Activated CD8-positive, alpha-beta memory T cell treated with anti-CD3 and anti-CD28 coated beads for 24 hours (primary cell): ENCODE measurements around the gene NT5DC3.

Experiments used
- DNase-seq: peaks from one replicate; pipeline ENCODE4 v3.0.0-alpha.2; 2020

NT5DC3 gene

GRCh38 chr12:103778781-103779180 is 62.3 kb downstream of the NT5DC3 start:
- DNase-seq, result no peak

- no peak for DNase-seq
These were observed 66.0 kb downstream of the NT5DC3 start for GRCh38 chr12:103774977-103775560.

GRCh38 chr12:103773109-103773910 is 67.7 kb downstream of the NT5DC3 start:
- no peak for DNase-seq

GRCh38 chr12:103772367-103773108 is 68.5 kb downstream of the NT5DC3 start:
- DNase-seq, result no peak

DNA sequence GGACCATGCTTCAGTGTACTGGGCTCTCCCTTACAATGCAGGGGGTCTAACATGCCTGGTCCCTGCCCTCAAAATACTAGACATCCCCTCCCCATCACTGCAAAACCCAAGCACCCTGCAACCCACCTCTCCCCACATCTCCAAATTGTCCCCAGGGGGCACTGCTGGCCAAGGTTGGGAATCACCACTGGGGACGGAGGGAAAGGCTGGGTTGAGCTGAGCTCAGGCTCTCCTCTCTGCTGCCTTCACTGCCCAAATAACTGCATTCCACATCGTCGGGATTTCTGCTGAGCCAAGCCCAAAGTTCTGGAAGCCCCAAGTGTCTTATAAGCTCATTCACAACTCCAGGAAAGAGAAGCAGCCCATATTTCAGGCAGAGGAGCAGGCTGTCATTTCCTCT is 69.6 kb downstream of the NT5DC3 start:
- no peak for DNase-seq

GRCh38 chr12:103769240-103769945 is 71.6 kb downstream of the NT5DC3 start:
- DNase-seq, result no peak

- no peak for DNase-seq
These were observed 72.4 kb downstream of the NT5DC3 start for GRCh38 chr12:103768467-103769123.

GRCh38 chr12:103766028-103766427 is 75.0 kb downstream of the NT5DC3 start:
- DNase-seq, result no peak

- no peak for DNase-seq
These were observed 75.7 kb downstream of the NT5DC3 start for GRCh38 chr12:103765322-103765721.

DNA sequence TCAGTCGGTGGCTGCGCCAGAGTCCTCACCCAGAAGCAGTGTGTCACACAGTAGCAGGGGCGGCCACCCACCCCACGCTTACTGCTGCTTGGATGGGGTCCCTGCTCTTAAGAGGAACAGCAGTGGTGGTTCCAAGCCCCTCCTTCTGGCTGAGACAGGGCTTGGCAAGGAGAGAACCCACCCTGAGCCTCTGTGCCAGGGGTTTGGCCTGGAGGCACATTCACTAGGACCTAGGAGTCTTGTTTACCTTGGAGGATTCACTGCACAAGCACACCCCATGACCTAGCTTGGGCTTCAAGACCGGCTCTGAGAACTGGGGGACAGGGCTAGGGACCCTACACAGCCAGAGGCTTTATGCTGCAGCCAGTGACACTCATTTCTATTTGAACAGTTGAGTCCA is 78.6 kb downstream of the NT5DC3 start:
- DNase-seq, result no peak

GRCh38 chr12:103758310-103759089 is 82.5 kb downstream of the NT5DC3 start:
- no peak for DNase-seq

- no peak for DNase-seq
These were observed 83.8 kb downstream of the NT5DC3 start for GRCh38 chr12:103757248-103757647.

- DNase-seq, result no peak
These were observed 84.6 kb downstream of the NT5DC3 start for GRCh38 chr12:103756443-103756842.

GRCh38 chr12:103755425-103755824 is 85.6 kb downstream of the NT5DC3 start:
- no peak for DNase-seq

DNA sequence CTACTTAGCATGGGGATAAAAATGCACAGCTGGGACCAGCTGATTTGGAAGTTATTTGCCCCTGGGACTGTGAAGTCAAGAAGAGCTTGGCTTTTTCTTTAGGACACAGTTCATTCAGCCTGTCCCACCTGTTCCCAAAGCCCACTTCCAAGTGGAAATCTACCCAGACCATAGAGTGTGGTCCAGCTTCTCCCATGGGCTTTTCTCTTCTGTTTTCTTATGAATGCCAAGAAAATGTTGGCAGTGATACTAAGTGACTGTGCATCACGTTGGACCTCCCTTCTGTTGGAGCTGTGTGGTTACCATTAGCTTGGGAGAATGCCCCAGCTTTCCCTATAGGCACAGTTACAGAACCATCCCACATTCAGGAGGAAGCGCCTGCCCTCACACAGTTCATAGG is 89.4 kb downstream of the NT5DC3 start:
- DNase-seq, result no peak

DNA sequence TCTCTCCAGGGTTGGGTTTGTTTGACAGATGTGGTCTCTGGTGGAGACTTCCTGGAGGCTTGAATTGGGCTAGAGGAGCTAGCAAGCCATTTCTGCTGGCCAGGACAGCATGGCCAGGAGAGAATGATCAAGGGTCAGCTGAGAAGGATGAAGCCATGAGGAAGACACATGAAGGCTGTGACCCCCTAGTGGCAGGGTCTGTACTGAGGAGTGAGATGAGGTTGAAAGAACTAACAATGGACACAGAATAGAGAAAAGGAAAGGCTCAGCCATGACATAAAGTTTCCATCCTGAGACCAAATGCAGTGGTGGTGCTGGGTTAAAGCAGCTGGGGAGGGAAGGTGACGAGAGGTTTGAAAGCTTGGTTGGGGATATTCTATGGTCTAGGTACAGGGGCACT is 89.9 kb downstream of the NT5DC3 start:
- DNase-seq, result no peak

DNA sequence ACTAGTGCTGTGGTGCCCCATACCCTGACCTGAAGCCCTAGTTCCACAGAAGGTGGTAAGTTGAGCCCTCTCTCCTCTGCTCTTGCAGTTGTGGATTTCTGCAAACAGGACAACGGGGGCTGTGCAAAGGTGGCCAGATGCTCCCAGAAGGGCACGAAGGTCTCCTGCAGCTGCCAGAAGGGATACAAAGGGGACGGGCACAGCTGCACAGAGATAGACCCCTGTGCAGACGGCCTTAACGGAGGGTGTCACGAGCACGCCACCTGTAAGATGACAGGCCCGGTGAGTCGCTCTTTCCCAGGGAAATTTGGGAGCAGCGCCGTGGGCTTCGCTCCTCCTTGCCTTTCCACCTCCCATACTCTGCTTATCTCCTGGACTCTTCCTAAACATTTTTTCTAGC is 92.2 kb downstream of the NT5DC3 start:
- no peak for DNase-seq

DNA sequence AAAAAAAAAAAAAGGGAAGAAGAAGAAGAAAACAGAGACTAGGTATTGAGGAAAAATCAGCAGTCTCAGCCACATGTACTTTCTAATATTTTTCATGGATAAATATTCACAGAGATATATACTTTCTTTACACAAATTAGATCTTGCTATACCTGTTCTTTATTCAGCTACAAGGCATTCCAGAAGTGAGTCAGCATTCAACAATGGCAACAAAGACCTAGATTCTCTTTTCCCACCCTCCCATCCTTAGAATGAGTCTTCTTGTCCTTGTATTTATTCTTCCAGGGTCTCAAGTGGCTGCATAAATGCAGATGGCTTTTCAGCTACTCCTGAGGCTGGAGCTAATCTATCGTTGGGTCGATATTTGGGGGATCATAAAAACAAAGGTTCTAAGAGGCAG is 93.0 kb downstream of the NT5DC3 start:
- no peak for DNase-seq

GRCh38 chr12:103745962-103746361 is 95.1 kb downstream of the NT5DC3 start:
- DNase-seq, result no peak

DNA sequence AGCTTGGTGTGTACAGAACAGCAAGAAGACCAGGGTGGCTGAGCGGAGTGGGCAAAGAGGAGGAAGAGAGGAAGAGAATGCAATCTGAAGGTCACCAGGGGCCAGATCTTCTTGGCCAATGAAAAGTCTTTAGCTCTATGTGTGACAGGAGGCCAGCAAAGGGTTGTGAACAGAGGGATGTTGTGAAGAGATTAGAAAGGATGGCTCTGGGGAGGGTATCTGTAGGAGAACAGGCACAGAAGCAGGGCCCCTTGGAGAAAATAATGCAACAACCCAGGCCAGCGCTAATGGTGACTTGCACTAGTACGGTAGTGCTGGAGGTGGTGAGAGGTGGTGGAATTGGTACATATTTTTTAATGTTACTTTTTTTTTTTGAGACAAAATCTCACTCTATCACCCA is 97.2 kb downstream of the NT5DC3 start:
- no peak for DNase-seq

DNA sequence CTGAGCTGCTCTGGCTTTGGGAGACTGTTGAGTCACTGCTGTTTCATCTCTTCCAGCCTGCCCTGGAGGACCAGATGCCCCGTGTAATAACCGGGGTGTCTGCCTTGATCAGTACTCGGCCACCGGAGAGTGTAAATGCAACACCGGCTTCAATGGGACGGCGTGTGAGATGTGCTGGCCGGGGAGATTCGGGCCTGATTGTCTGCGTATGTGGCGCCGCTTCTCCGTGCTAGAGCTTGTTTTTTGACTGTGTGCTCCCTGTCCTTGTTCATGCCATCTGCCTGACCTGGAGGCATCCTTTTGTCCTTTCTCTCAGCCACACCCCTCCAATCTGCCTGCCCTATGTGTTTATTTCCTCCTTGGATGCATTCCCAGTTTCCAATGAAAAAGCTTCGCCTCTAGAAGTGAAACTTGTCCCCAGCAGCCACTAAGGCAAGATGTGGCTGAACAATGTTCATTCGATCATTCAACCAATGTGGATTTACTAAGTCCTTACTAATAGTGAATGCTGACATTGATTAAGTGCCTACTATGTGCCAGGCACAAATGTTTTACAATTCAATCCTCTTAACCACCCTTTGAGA is 98.6 kb downstream of the NT5DC3 start:
- DNase-seq, result no peak

- no peak for DNase-seq
These were observed 103.2 kb downstream of the NT5DC3 start for GRCh38 chr12:103737881-103738280.
